Fibroblast of lung (primary cell): ENCODE results near the gene TTC9B.

Source experiments
- CTCF ChIP-seq, 2 donors: IDR thresholded peaks in 1 of 2; conservative IDR thresholded peaks in 1 of 2; 1 replicate in 1 of 2; 2 replicates in 1 of 2; pipeline ENCODE4 v1.5.1; 2011 to 2012; ENCODE audit warnings: low read length in 2 of 2, control low read depth in 1 of 2, inconsistent platforms in 1 of 2, low read depth in 1 of 2, mild to moderate bottlenecking in 1 of 2
- EZH2 ChIP-seq: IDR thresholded peaks from 2 replicates; pipeline ENCODE4 v1.5.1; 2012; ENCODE audit warnings: low read length, control low read depth, mild to moderate bottlenecking; ENCODE audit errors: missing control alignments

GRCh38 chr19:40231544-40232424 lies 13.6 kb upstream of the TTC9B start:
- no peak for TF ChIP-seq CTCF (conservative IDR thresholded peaks at IDR 0.05 in 1 of 2, IDR thresholded peaks at IDR 0.05 in 1 of 2; ENCODE audit: low read depth in 1 of 2, low read length in 2 of 2)
- no peak for TF ChIP-seq EZH2
